GM23338 (cell line): ENCODE measurements around the gene SYNGR3. TPM values are rescaled to one million over a fixed set of nuclear protein-coding genes. Genes with fewer than 3 reads are reported as not detected.

ENCODE experiments used
- ATAC-seq: fragments of 200-7000 bp; cut with Tn5 transposase; 3 replicates; pipeline ENCODE4 v1.9.1; 2020
- DNase-seq: peaks from one replicate; pipeline ENCODE4 v3.0.0-alpha.2; 2015; ENCODE audit warnings: low spot score
- H2AFZ ChIP-seq: fragments of 200-600 bp; sonication (generic); 2 replicates; pipeline ENCODE4 v1.8.0; 2016; ENCODE audit warnings: antibody characterized with exemption, mild to moderate bottlenecking, moderate library complexity
- H3F3A ChIP-seq: fragments of 200-600 bp; sonication (generic); replicated peaks from 2 replicates; pipeline ENCODE4 v1.8.0; 2017; ENCODE audit warnings: antibody characterized with exemption, mixed run types, low read depth
- H3K27ac ChIP-seq: fragments of 200-600 bp; sonication (generic); 2 replicates; pipeline ENCODE4 v1.6.1; 2016; ENCODE audit warnings: low read depth
- H3K27me3 ChIP-seq: fragments of 200-600 bp; sonication (generic); 2 replicates; pipeline ENCODE4 v1.8.0; 2016; ENCODE audit warnings: mild to moderate bottlenecking, mixed run types, moderate library complexity; ENCODE audit not compliant: insufficient read depth
- H3K36me3 ChIP-seq: fragments of 200-600 bp; sonication (generic); 2 replicates; pipeline ENCODE4 v1.8.0; 2016; ENCODE audit warnings: mild to moderate bottlenecking; ENCODE audit not compliant: insufficient read depth
- H3K4me1 ChIP-seq: fragments of 200-600 bp; sonication (generic); 2 replicates; pipeline ENCODE4 v1.8.0; 2016; ENCODE audit warnings: mild to moderate bottlenecking, moderate library complexity; ENCODE audit not compliant: insufficient read depth
- H3K4me2 ChIP-seq: fragments of 200-600 bp; sonication (generic); 2 replicates; pipeline ENCODE4 v1.7.1; 2017; ENCODE audit warnings: mixed run types
- H3K4me3 ChIP-seq: fragments of 200-600 bp; sonication (generic); 2 replicates; pipeline ENCODE4 v1.6.1; 2016; ENCODE audit warnings: mixed run types
- H3K79me2 ChIP-seq: fragments of 200-600 bp; sonication (generic); replicated peaks from 2 replicates; pipeline ENCODE4 v1.8.0; 2017; ENCODE audit warnings: mild to moderate bottlenecking; ENCODE audit not compliant: insufficient read depth
- H3K9me2 ChIP-seq: fragments of 200-600 bp; sonication (generic); 2 replicates; pipeline ENCODE4 v1.8.0; 2017; ENCODE audit not compliant: insufficient read depth
- H4K20me1 ChIP-seq: fragments of 200-600 bp; sonication (generic); replicated peaks from 2 replicates; pipeline ENCODE4 v1.8.0; 2017; ENCODE audit warnings: mild to moderate bottlenecking; ENCODE audit not compliant: insufficient read depth
- H3K27ac Mint-ChIP-seq: 2 replicates; pipeline ENCODE4 v1.8.0; 2020; ENCODE audit warnings: inconsistent platforms, mild to moderate bottlenecking, moderate library complexity, mixed read lengths
- H3K27me3 Mint-ChIP-seq: 3 replicates; pipeline ENCODE4 v1.8.0; 2022; ENCODE audit warnings: low read depth, mild to moderate bottlenecking, moderate library complexity, mixed read lengths, inconsistent platforms; ENCODE audit not compliant: insufficient read depth, poor library complexity
- H3K36me3 Mint-ChIP-seq: 3 replicates; pipeline ENCODE4 v1.8.0; 2021; ENCODE audit warnings: low read depth, mild to moderate bottlenecking, inconsistent platforms, moderate library complexity, mixed read lengths
- H3K4me1 Mint-ChIP-seq: 3 replicates; pipeline ENCODE4 v1.8.0; 2020; ENCODE audit warnings: mild to moderate bottlenecking, inconsistent platforms, mixed read lengths
- H3K4me3 Mint-ChIP-seq: 3 replicates; pipeline ENCODE4 v1.8.0; 2021; ENCODE audit warnings: moderate library complexity, mild to moderate bottlenecking, inconsistent platforms, mixed read lengths
- H3K9me3 Mint-ChIP-seq: 3 replicates; pipeline ENCODE4 v1.8.0; 2020; ENCODE audit warnings: moderate library complexity, mild to moderate bottlenecking, inconsistent platforms, mixed read lengths
- CREB1 ChIP-seq: fragments of 250-450 bp; sonication (Bioruptor Pico); IDR thresholded peaks from 2 replicates; pipeline ENCODE4 v1.5.0; 2020; ENCODE audit warnings: low read depth, mild to moderate bottlenecking, moderate library complexity
- CTCF ChIP-seq, 2 experiments: fragments of 200-600 bp in 1 of 2; sonication (generic) in 1 of 2; conservative IDR thresholded peaks; 2 replicates each; pipeline versions ENCODE4 v1.5.1 to v1.6.1; 2016 to 2017; ENCODE audit warnings: antibody characterized with exemption in 2 of 2, low read depth in 2 of 2, mild to moderate bottlenecking in 2 of 2, moderate library complexity in 1 of 2
- EZH2 ChIP-seq: fragments of 200-600 bp; sonication (generic); IDR thresholded peaks from one replicate; pipeline ENCODE4 v1.8.0; 2017; ENCODE audit warnings: antibody characterized with exemption, mild to moderate bottlenecking, low read depth; ENCODE audit not compliant: unreplicated experiment
- JUNB ChIP-seq: IDR thresholded peaks from one replicate; pipeline ENCODE4 v1.6.1; 2016; ENCODE audit warnings: antibody characterized with exemption; ENCODE audit not compliant: unreplicated experiment
- NANOG ChIP-seq: IDR thresholded peaks from 2 replicates; pipeline ENCODE4 v1.6.1; 2016; ENCODE audit warnings: antibody characterized with exemption, borderline replicate concordance
- REST ChIP-seq: IDR thresholded peaks from one replicate; pipeline ENCODE4 v1.6.1; 2018; ENCODE audit warnings: antibody characterized with exemption; ENCODE audit not compliant: unreplicated experiment
- ZNF114 ChIP-seq: fragments of 250-450 bp; sonication (Bioruptor Pico); IDR thresholded peaks from 2 replicates; pipeline ENCODE4 v1.5.0; 2020; ENCODE audit warnings: mild to moderate bottlenecking, moderate library complexity
- ZNF331 ChIP-seq: fragments of 250-450 bp; sonication (Bioruptor Pico); IDR thresholded peaks from 2 replicates; pipeline ENCODE4 v1.5.0; 2020; ENCODE audit warnings: low read depth, mild to moderate bottlenecking, moderate library complexity
- ZNF462 ChIP-seq: fragments of 250-450 bp; sonication (Bioruptor Pico); IDR thresholded peaks from 2 replicates; pipeline ENCODE4 v1.5.0; 2020; ENCODE audit warnings: mild to moderate bottlenecking, moderate library complexity
- polyA plus RNA-seq: library from polyadenylated mRNA; unstranded; fragments of >200 nt; fragmentation: Nextera tagmentation; extraction: Ambion mirVana; gene quantifications from 2 replicates; pipeline ENCODE4 v1.2.1, GENCODE V29; 2016
- total RNA-seq: library from RNA; depleted of rRNA; stranded (reverse); fragments of >200 nt; shearing (Covaris generic); gene quantifications from 2 replicates; pipeline ENCODE4 v1.2.3, GENCODE V29; 2014

The SYNGR3 gene
- total and polyA plus RNA-seq, 2 experiments from 2014 or later, result 45.4 to 77.7 TPM

DNA sequence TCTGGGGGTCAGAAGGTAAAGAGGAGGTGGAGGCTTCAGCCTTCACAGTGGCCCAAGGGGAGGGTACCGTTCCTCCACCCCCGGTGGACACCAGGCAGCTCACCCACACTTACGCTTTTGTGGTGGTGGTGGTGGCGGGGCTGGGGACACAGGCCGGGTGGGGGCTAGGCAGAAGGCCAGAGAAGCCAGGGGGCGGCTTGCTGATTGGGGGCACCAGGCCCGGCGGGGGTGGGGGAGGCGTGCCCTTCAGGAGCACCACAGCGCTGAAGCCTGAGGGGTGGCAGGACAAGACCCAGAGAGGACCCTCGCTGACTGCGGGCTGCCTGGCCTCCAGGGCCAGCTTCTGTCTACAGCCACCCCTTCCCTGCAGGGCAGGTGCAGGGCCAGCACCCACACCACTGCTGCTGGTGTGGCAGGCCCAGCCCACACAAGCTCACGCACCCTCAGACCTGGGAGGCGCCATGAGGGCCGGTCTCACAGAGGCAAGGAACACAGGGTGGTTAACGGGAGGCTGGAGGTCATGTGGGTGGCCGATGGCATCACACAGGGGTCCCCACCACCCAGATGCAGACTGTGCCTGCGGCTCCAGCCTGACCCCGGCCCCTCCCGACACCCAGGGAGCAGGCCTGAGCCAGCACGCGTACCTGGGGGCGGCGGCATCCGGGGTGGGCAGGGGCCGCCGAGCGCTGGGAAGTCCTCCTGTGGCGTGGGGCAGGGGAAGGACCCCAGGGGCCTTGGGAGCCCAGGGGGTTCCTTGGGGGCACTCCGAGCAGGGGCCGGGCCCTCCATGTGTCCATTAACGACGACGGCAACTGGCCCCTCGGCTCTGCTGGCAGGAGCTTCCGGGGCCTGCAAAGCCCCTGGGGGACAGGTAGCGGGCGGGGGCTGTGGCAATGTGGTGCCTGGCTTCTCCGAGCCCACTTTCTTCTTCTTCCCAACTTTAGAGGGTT, 9.4 kb downstream of the SYNGR3 start:
- no peak overlapping the region for H3K4me3 ChIP-seq
- ATAC-seq (no peak), DNase-seq (no peak)
- no peaks in the 10 kb centered on the region; the same call in 1 of the 2 replicates for H3K36me3 ChIP-seq
- Mint-ChIP-seq H3K9me3 (no peaks in the 10 kb centered on the region), H3K27ac (no peak overlapping the region), H3K27me3 (peaks cover 3% of the 10 kb centered on the region), H3K36me3 (peaks cover 31% of the 10 kb centered on the region), H3K4me3 (no peak overlapping the region), H3K4me1 (no peaks in the 10 kb centered on the region; the same call in 1 of the 3 replicates)
- TF ChIP-seq ZNF462 (CRISPR knock-in tag) (no peak), CTCF (conservative IDR thresholded peaks at IDR 0.05; ENCODE audit: low read depth in 2 of 2) (no peak), EZH2 (no peak), REST (no peak), ZNF114 (CRISPR knock-in tag) (no peak), ZNF331 (no peak), NANOG (no peak), JUNB (no peak), CREB1 (CRISPR knock-in tag) (no peak)
- no peaks in the 10 kb centered on the region for H3K9me2 ChIP-seq
- H3K4me1 ChIP-seq, result peaks cover 1% of the 10 kb centered on the region; the same call in 1 of the 2 replicates
- H4K20me1 ChIP-seq, result peaks cover 2% of the 10 kb centered on the region
- no peak overlapping the region for H3K4me2 ChIP-seq
- peaks cover 15% of the 10 kb centered on the region; the same call in 1 of the 2 replicates for H3F3A ChIP-seq
- H3K27ac ChIP-seq, result no peak overlapping the region
- H2AFZ ChIP-seq, result no peak overlapping the region
- H3K27me3 ChIP-seq, result no peaks in the 10 kb centered on the region
- peaks cover 6% of the 10 kb centered on the region; the same call in 1 of the 2 replicates for H3K79me2 ChIP-seq
